GM12878 (cell line): ENCODE measurements around the gene RBBP8NL. TPM values are rescaled to one million over a fixed set of nuclear protein-coding genes. Genes with fewer than 3 reads are reported as not detected.

ENCODE experiments used
- ATAC-seq: fragments of 200-7000 bp; cut with Tn5 transposase; 3 replicates; pipeline ENCODE4 v1.9.1; 2020; ENCODE audit warnings: mild to moderate bottlenecking, moderate library complexity
- BruUV-seq: library from RNA; stranded (reverse); fragments of 400-500 nt; replicated peaks from 2 replicates; lab custom pipeline; 2021; lab: Mats Ljungman, UMichigan
- CTCF ChIA-PET: fragments of 300-600 bp; sonication (Branson Sonifier 250); formaldehyde crosslinking; extraction: SDS; loops from one replicate; lab custom pipeline; 2021; ENCODE audit warnings: inconsistent platforms; lab: Yijun Ruan, JAX
- POLR2A ChIA-PET: fragments of 350-600 bp; formaldehyde crosslinking; extraction: SDS; loops from one replicate; lab custom pipeline; 2021; ENCODE audit warnings: inconsistent platforms; lab: Charles Lee
- RAD21 ChIA-PET: fragments of 300-600 bp; sonication (Branson Sonifier 250); formaldehyde crosslinking; loops from one replicate; lab custom pipeline; 2023; ENCODE audit warnings: antibody characterized with exemption; ENCODE audit not compliant: unreplicated experiment; lab: Charles Lee
- SMC1A ChIA-PET: fragments of 300-600 bp; sonication (Branson Sonifier 250); formaldehyde crosslinking; loops from one replicate; lab custom pipeline; 2023; ENCODE audit not compliant: unreplicated experiment, uncharacterized antibody; lab: Charles Lee
- DNase-seq: peaks from one replicate; pipeline ENCODE4 v3.0.0-alpha.2; 2011; ENCODE audit warnings: low read depth, low spot score
- FAIRE-seq: peaks from 3 replicates; lab custom pipeline; 2011; peaks lifted over from hg19 to GRCh38; lab: Jason Lieb, UNC
- H2AFZ ChIP-seq: 2 replicates; pipeline ENCODE4 v1.6.0; 2011; ENCODE audit warnings: low read depth, low read length, control low read depth; ENCODE audit not compliant: control insufficient read depth
- H3K27ac ChIP-seq: 2 replicates; pipeline ENCODE4 v1.5.1; 2011; ENCODE audit warnings: control low read depth; ENCODE audit not compliant: control insufficient read depth, insufficient read depth
- H3K27me3 ChIP-seq, 2 experiments: replicated peaks in 1 of 2; 2 replicates each; pipeline versions ENCODE4 v1.6.0 to v1.6.1; 2011; ENCODE audit warnings: low read length in 1 of 2; ENCODE audit not compliant: control insufficient read depth in 2 of 2, insufficient read depth in 2 of 2
- H3K36me3 ChIP-seq, 2 experiments: 2 replicates each; pipeline ENCODE4 v1.5.1; 2011; ENCODE audit warnings: low read length in 1 of 2; ENCODE audit not compliant: control insufficient read depth in 2 of 2, insufficient read depth in 2 of 2
- H3K4me1 ChIP-seq: 2 replicates; pipeline ENCODE4 v1.6.1; 2011; ENCODE audit warnings: mild to moderate bottlenecking, low read length, moderate library complexity, mixed read lengths; ENCODE audit not compliant: control insufficient read depth, insufficient read depth
- H3K4me2 ChIP-seq: 2 replicates; pipeline ENCODE4 v1.6.0; 2011; ENCODE audit warnings: control low read depth; ENCODE audit not compliant: control insufficient read depth, insufficient read depth
- H3K4me3 ChIP-seq: fragments of 200-600 bp; sonication (generic); 2 replicates; pipeline ENCODE4 v1.5.1; 2016
- H3K79me2 ChIP-seq: 2 replicates; pipeline ENCODE4 v1.6.0; 2011; ENCODE audit warnings: low read length; ENCODE audit not compliant: control insufficient read depth, insufficient read depth
- H3K9ac ChIP-seq: 2 replicates; pipeline ENCODE4 v1.8.0; 2011; ENCODE audit warnings: low read length, control low read depth, mixed read lengths; ENCODE audit not compliant: control insufficient read depth, insufficient read depth
- H3K9me3 ChIP-seq: replicated peaks from 3 replicates; pipeline ENCODE4 v1.5.1; 2011; ENCODE audit warnings: mild to moderate bottlenecking, low read length; ENCODE audit not compliant: control insufficient read depth, insufficient read depth
- H4K20me1 ChIP-seq: 2 replicates; pipeline ENCODE4 v1.6.0; 2011; ENCODE audit not compliant: control insufficient read depth, insufficient read depth
- ATF2 ChIP-seq: IDR thresholded peaks from 2 replicates; pipeline ENCODE4 v1.6.1; 2012; ENCODE audit warnings: low read length, inconsistent platforms
- CHD4 ChIP-seq: fragments of 200-600 bp; sonication (generic); IDR thresholded peaks from 2 replicates; pipeline ENCODE4 v1.6.1; 2016; ENCODE audit warnings: mild to moderate bottlenecking
- EZH2 ChIP-seq: IDR thresholded peaks from 2 replicates; pipeline ENCODE4 v1.6.1; 2012; ENCODE audit warnings: low read depth, mild to moderate bottlenecking, control low read depth, inconsistent platforms, low read length, borderline replicate concordance; ENCODE audit not compliant: control insufficient read depth
- HDAC2 ChIP-seq: fragments of 200-600 bp; sonication (generic); IDR thresholded peaks from 2 replicates; pipeline ENCODE4 v1.6.1; 2017
- POLR2A ChIP-seq: IDR thresholded peaks from 2 replicates; pipeline ENCODE4 v1.6.1; 2011; ENCODE audit warnings: low read depth, mild to moderate bottlenecking, low read length
- POLR2AphosphoS2 ChIP-seq: IDR thresholded peaks from 2 replicates; pipeline ENCODE4 v1.6.1; 2011; ENCODE audit warnings: low read depth, mild to moderate bottlenecking, low read length, improper control_type of control experiment, moderate library complexity
- POU2F2 ChIP-seq: IDR thresholded peaks from 3 replicates; pipeline ENCODE4 v1.6.1; 2011; ENCODE audit warnings: low read depth, mild to moderate bottlenecking, low read length, borderline replicate concordance
- RAD21 ChIP-seq: IDR thresholded peaks from 2 replicates; pipeline ENCODE4 v1.6.1; 2011; ENCODE audit warnings: mild to moderate bottlenecking, low read depth, low read length, moderate library complexity; ENCODE audit not compliant: insufficient read depth
- SREBF2 ChIP-seq: IDR thresholded peaks from 2 replicates; pipeline ENCODE4 v1.6.1; 2012; ENCODE audit warnings: mild to moderate bottlenecking, low read length
- SUPT20H ChIP-seq: IDR thresholded peaks from 2 replicates; pipeline ENCODE4 v1.6.1; 2011; ENCODE audit warnings: low read depth, mild to moderate bottlenecking, low read length, moderate library complexity, borderline replicate concordance; ENCODE audit not compliant: control insufficient read depth
- SUZ12 ChIP-seq: fragments of 200-600 bp; sonication (generic); IDR thresholded peaks from one replicate; pipeline ENCODE4 v1.6.1; 2018; ENCODE audit warnings: antibody characterized with exemption, mild to moderate bottlenecking; ENCODE audit not compliant: unreplicated experiment
- TCF7 ChIP-seq: IDR thresholded peaks from 2 replicates; pipeline ENCODE4 v1.6.1; 2014; ENCODE audit warnings: antibody characterized with exemption, borderline replicate concordance
- ZBTB40 ChIP-seq: fragments of 450-650 bp; IDR thresholded peaks from 2 replicates; pipeline ENCODE4 v1.6.1; 2016; ENCODE audit warnings: mild to moderate bottlenecking, moderate library complexity, borderline replicate concordance
- WGBS: methylation state at CpG from one replicate; pipeline ENCODE4 v1.1.6; 2016; ENCODE audit warnings: low lambda C conversion rate; ENCODE audit not compliant: insufficient replicate concordance, insufficient coverage; ENCODE audit errors: missing lambda C conversion rate; 5-methylcytosine and 5-hydroxymethylcytosine counted together
- in situ Hi-C: fragments of 300-500 bp; cut with MboI; formaldehyde crosslinking; loops from 9 replicates; pipeline ENCODE4 v1.14.3; 2018; ENCODE audit warnings: mixed read lengths
- intact Hi-C: fragments of 100-400 bp; cut with micrococcal nuclease; formaldehyde crosslinking; loops from one replicate; pipeline ENCODE4 v1.14.2; 2022; ENCODE audit not compliant: unreplicated experiment
- polyA plus RNA-seq, 11 experiments: library from polyadenylated mRNA; depleted of rRNA in 4 of 11; unstranded in 6 of 11; stranded (reverse) in 5 of 11; fragments of >200 nt; fragmentation: Nextera tagmentation in 4 of 11; fragmentation: Illumina TruSeq in 1 of 11; extraction: Ambion mirVana in 4 of 11; extraction: Trizol in 1 of 11; gene quantifications; 1 replicate in 1 of 11; 2 replicates in 10 of 11; pipeline versions ENCODE4 v1.2.1 to v1.2.3, GENCODE V29; 2011 to 2016; ENCODE audit warnings: inconsistent platforms in 2 of 11, missing spikeins in 2 of 11, low read depth in 1 of 11
- total RNA-seq, 4 experiments: library from RNA; depleted of rRNA in 3 of 4; stranded (reverse); fragments of >200 nt in 3 of 4; fragmentation: Illumina TruSeq in 1 of 4; extraction: Trizol in 1 of 4; gene quantifications; 2 replicates each; pipeline versions ENCODE4 v1.2.1 to v1.2.3, GENCODE V29; 2013 to 2021
- TF ChIP-seq, protein P1 (sequence below): fragments of 450-650 bp; IDR thresholded peaks from 2 replicates; pipeline ENCODE4 v1.6.1; 2017; ENCODE audit warnings: borderline replicate concordance
- TF ChIP-seq, protein P2 (sequence below): fragments of 450-650 bp; IDR thresholded peaks from 2 replicates; pipeline ENCODE4 v1.6.1; 2014; ENCODE audit warnings: mild to moderate bottlenecking

Gene RBBP8NL
- total and polyA plus RNA-seq, 10 of the 15 experiments (the other 5 are each of a cell fraction or from before 2014, with no cell fraction given) = not detected

- no peak for ATAC-seq
- Histone ChIP-seq H3K79me2 (no peaks in the 10 kb centered on the region), H3K4me1 (no peaks in the 10 kb centered on the region), H3K9me3 (no peaks in the 10 kb centered on the region)
- ChIA-PET SMC1A (no interaction called here), POLR2A (no interaction called here)
- intact Hi-C loops (no loop called here), in situ Hi-C loops (no loop called here)
- BruUV-seq = no TSS peak
- TF ChIP-seq, protein P1, sequence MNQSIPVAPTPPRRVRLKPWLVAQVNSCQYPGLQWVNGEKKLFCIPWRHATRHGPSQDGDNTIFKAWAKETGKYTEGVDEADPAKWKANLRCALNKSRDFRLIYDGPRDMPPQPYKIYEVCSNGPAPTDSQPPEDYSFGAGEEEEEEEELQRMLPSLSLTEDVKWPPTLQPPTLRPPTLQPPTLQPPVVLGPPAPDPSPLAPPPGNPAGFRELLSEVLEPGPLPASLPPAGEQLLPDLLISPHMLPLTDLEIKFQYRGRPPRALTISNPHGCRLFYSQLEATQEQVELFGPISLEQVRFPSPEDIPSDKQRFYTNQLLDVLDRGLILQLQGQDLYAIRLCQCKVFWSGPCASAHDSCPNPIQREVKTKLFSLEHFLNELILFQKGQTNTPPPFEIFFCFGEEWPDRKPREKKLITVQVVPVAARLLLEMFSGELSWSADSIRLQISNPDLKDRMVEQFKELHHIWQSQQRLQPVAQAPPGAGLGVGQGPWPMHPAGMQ = no peak
- TF ChIP-seq POLR2A = no peak
- no peak for TF ChIP-seq ATF2
- no peak for TF ChIP-seq CHD4
- no peak for TF ChIP-seq POLR2AphosphoS2
- no peak for TF ChIP-seq ZBTB40
- no peak for TF ChIP-seq HDAC2
- TF ChIP-seq, protein P2, sequence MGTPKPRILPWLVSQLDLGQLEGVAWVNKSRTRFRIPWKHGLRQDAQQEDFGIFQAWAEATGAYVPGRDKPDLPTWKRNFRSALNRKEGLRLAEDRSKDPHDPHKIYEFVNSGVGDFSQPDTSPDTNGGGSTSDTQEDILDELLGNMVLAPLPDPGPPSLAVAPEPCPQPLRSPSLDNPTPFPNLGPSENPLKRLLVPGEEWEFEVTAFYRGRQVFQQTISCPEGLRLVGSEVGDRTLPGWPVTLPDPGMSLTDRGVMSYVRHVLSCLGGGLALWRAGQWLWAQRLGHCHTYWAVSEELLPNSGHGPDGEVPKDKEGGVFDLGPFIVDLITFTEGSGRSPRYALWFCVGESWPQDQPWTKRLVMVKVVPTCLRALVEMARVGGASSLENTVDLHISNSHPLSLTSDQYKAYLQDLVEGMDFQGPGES = no peak
- no peak for TF ChIP-seq SUZ12
- TF ChIP-seq SUPT20H = no peak
- no peak for TF ChIP-seq EZH2
- TF ChIP-seq TCF7 = no peak
- TF ChIP-seq SREBF2 = no peak
- TF ChIP-seq POU2F2 = no peak
- TF ChIP-seq RAD21 = no peak
- TF ChIP-seq, all 136 proteins: peak for 0
- Histone ChIP-seq H3K36me3 (no peaks in the 10 kb centered on the region), H3K4me2 (no peak overlapping the region), H3K4me3 (no peak overlapping the region), H4K20me1 (no peaks in the 10 kb centered on the region), H3K9ac (no peak overlapping the region), H3K27ac (no peak overlapping the region), H3K27me3 (peaks cover 0 to 2% of the 10 kb centered on the region in 2 experiments; a peak in 1 of 4 replicates), H2AFZ (no peak overlapping the region)
- WGBS = 54% methylated on average over 48 of the region's 48 CpGs
- FAIRE-seq (no peak), DNase-seq (no peak)
- CTCF ChIA-PET = no interaction called here
- RAD21 ChIA-PET = no interaction called here
Measured at GRCh38 chr20:62466072-62466760, 38.9 kb upstream of the RBBP8NL start.
